Endothelial cell of umbilical vein (primary cell): ENCODE results near the gene PDGFRB. TPM values are rescaled to one million over a fixed set of nuclear protein-coding genes. Genes with fewer than 3 reads are reported as not detected.

Source experiments
- BruUV-seq: library from RNA; stranded (reverse); fragments of 400-500 nt; replicated peaks from 2 replicates; lab custom pipeline; 2021; lab: Mats Ljungman, UMichigan
- CTCF ChIA-PET: fragments of 300-600, 350-600 bp; sonication (Branson Sonifier 250); formaldehyde crosslinking; loops from one replicate; lab custom pipeline; 2021; ENCODE audit warnings: antibody characterized with exemption, inconsistent platforms; lab: Charles Lee
- POLR2A ChIA-PET: fragments of 300-600, 350-600 bp; sonication (Branson Sonifier 250); formaldehyde crosslinking; loops from one replicate; lab custom pipeline; 2021; ENCODE audit warnings: antibody characterized with exemption, inconsistent platforms; lab: Charles Lee
- DNase-seq: peaks from one replicate; pipeline ENCODE4 v3.0.0-alpha.2; 2011; ENCODE audit warnings: low read depth, low spot score
- FAIRE-seq: peaks from 2 replicates; lab custom pipeline; 2011; peaks lifted over from hg19 to GRCh38; lab: Jason Lieb, UNC
- H2AFZ ChIP-seq: 2 replicates; pipeline ENCODE4 v1.6.0; 2012; ENCODE audit warnings: low read depth, low read length, control low read depth, inconsistent platforms
- H3K27ac ChIP-seq: 2 replicates; pipeline ENCODE4 v1.5.1; 2011; ENCODE audit warnings: low read depth, mild to moderate bottlenecking, control low read depth, low read length, moderate library complexity; ENCODE audit not compliant: insufficient read depth
- H3K27me3 ChIP-seq, 2 experiments: 2 replicates each; pipeline versions ENCODE4 v1.6.0 to v1.6.1; 2011; ENCODE audit warnings: low read length in 2 of 2, mixed read lengths in 1 of 2; ENCODE audit not compliant: control insufficient read depth in 2 of 2, insufficient read depth in 2 of 2
- H3K36me3 ChIP-seq, 2 experiments: 2 replicates in 1 of 2; 3 replicates in 1 of 2; pipeline ENCODE4 v1.5.1; 2011; ENCODE audit warnings: low read length in 2 of 2, mild to moderate bottlenecking in 1 of 2, moderate library complexity in 1 of 2; ENCODE audit not compliant: control insufficient read depth in 2 of 2, insufficient read depth in 2 of 2; ENCODE audit errors: extremely low read depth in 1 of 2
- H3K4me1 ChIP-seq: 3 replicates; pipeline ENCODE4 v1.5.1; 2011; ENCODE audit warnings: mild to moderate bottlenecking, low read length; ENCODE audit not compliant: control insufficient read depth, insufficient read depth; ENCODE audit errors: extremely low read depth
- H3K4me2 ChIP-seq: 2 replicates; pipeline ENCODE4 v1.6.1; 2011; ENCODE audit warnings: low read length, control low read depth, mixed read lengths; ENCODE audit not compliant: insufficient read depth
- H3K4me3 ChIP-seq, 3 experiments: fragments of 200-600 bp in 1 of 3; sonication (generic), shearing (Covaris generic) in 1 of 3; replicated peaks in 1 of 3; 2 replicates each; pipeline ENCODE4 v1.5.1; 2011 to 2016; ENCODE audit warnings: control low read depth in 3 of 3, low read length in 3 of 3, mild to moderate bottlenecking in 2 of 3, inconsistent platforms in 1 of 3, low read depth in 1 of 3, moderate library complexity in 1 of 3; ENCODE audit not compliant: insufficient read depth in 1 of 3
- H3K79me2 ChIP-seq: 2 replicates; pipeline ENCODE4 v1.6.0; 2012; ENCODE audit warnings: low read length, inconsistent platforms; ENCODE audit not compliant: control insufficient read depth, insufficient read depth
- H3K9ac ChIP-seq: replicated peaks from 2 replicates; pipeline ENCODE3; 2011; ENCODE audit warnings: low read length, control low read depth; ENCODE audit not compliant: insufficient read depth; ENCODE audit errors: extremely low read depth
- H3K9me1 ChIP-seq: replicated peaks from 3 replicates; pipeline ENCODE4 v1.6.0; 2011; ENCODE audit warnings: mild to moderate bottlenecking, low read length; ENCODE audit not compliant: control insufficient read depth, insufficient read depth; ENCODE audit errors: extremely low read depth
- H3K9me3 ChIP-seq: replicated peaks from 2 replicates; pipeline ENCODE4 v1.5.1; 2012; ENCODE audit warnings: low read length, inconsistent platforms; ENCODE audit not compliant: control insufficient read depth, insufficient read depth
- H4K20me1 ChIP-seq: replicated peaks from 2 replicates; pipeline ENCODE3; 2011; ENCODE audit warnings: mild to moderate bottlenecking, low read length; ENCODE audit not compliant: control insufficient read depth, insufficient read depth; ENCODE audit errors: extremely low read depth
- CTCF ChIP-seq, 2 donors: IDR thresholded peaks; 1 replicate in 1 of 2; 2 replicates in 1 of 2; pipeline ENCODE4 v1.5.1; 2011; ENCODE audit warnings: low read length in 2 of 2, mild to moderate bottlenecking in 2 of 2, moderate library complexity in 2 of 2, control low read depth in 1 of 2, inconsistent platforms in 1 of 2, low read depth in 1 of 2; ENCODE audit not compliant: insufficient read depth in 1 of 2; ENCODE audit errors: extremely low read depth in 1 of 2
- EZH2 ChIP-seq: IDR thresholded peaks from 2 replicates; pipeline ENCODE4 v1.6.1; 2012; ENCODE audit warnings: borderline replicate concordance, low read depth, mild to moderate bottlenecking, moderate library complexity, low read length, inconsistent platforms; ENCODE audit not compliant: severe bottlenecking
- FOS ChIP-seq: IDR thresholded peaks from 2 replicates; pipeline ENCODE4 v1.6.1; 2011; ENCODE audit warnings: mild to moderate bottlenecking, low read length, moderate library complexity, borderline replicate concordance; ENCODE audit not compliant: insufficient read depth
- JUN ChIP-seq: IDR thresholded peaks from 2 replicates; pipeline ENCODE4 v1.6.1; 2011; ENCODE audit warnings: borderline replicate concordance, low read depth; ENCODE audit not compliant: insufficient read length, insufficient read depth
- MAX ChIP-seq: IDR thresholded peaks from 2 replicates; pipeline ENCODE4 v1.6.1; 2011; ENCODE audit not compliant: insufficient read depth, insufficient read length
- POLR2A ChIP-seq: IDR thresholded peaks from 2 replicates; pipeline ENCODE4 v1.6.1; 2012; ENCODE audit warnings: low read depth, mild to moderate bottlenecking, control low read depth, low read length
- POLR2AphosphoS5 ChIP-seq: IDR thresholded peaks from 2 replicates; pipeline ENCODE4 v1.6.1; 2012; ENCODE audit warnings: low read depth, mild to moderate bottlenecking, control low read depth, low read length, moderate library complexity; ENCODE audit not compliant: insufficient read depth
- dilution Hi-C: fragments of 300-500 bp; cut with MboI; formaldehyde crosslinking; loops from one replicate; pipeline ENCODE4 v1.15.0; 2019; ENCODE audit warnings: low sequenced_read_pairs; ENCODE audit not compliant: extremely low pct_ligation_motif_present
- intact Hi-C: fragments of 100-400 bp; cut with micrococcal nuclease; formaldehyde crosslinking; loops from one replicate; pipeline ENCODE4 v1.10.0; 2022
- polyA plus RNA-seq, 4 experiments: library from polyadenylated mRNA; depleted of rRNA in 3 of 4; stranded (reverse) in 3 of 4; unstranded in 1 of 4; fragments of >200 nt; gene quantifications; 2 replicates each; pipeline versions ENCODE4 v1.2.1 to v1.2.3, GENCODE V29; 2011 to 2012; ENCODE audit warnings: missing spikeins in 1 of 4
- total RNA-seq: library from RNA; stranded (reverse); gene quantifications from 2 replicates; pipeline ENCODE4 v1.2.3, GENCODE V29; 2021

Gene PDGFRB
- total and polyA plus RNA-seq, 2 donors (not counting 3 experiments of a cell fraction or from before 2014, with no cell fraction given): 1.4 to 1.7 TPM

GRCh38 chr5:150180241-150181026 is 24.8 kb upstream of the PDGFRB start:
- H3K4me3 ChIP-seq: no peak overlapping the region
- ChIA-PET CTCF (no interaction called here), POLR2A (no interaction called here)
- H3K4me2 ChIP-seq: no peak overlapping the region
- H3K27ac ChIP-seq: no peak overlapping the region
- intact Hi-C loops (no loop called here), dilution Hi-C loops (no loop called here)
- no peaks in the 10 kb centered on the region for H3K4me1 ChIP-seq
- no peaks in the 10 kb centered on the region for H3K9me3 ChIP-seq
- FAIRE-seq: no peak
- H3K9ac ChIP-seq: no peak overlapping the region
- peaks cover 2 to 5% of the 10 kb centered on the region in 2 experiments for H3K27me3 ChIP-seq
- no peak for TF ChIP-seq MAX
- no peak for TF ChIP-seq CTCF (IDR thresholded peaks at IDR 0.05; ENCODE audit: extremely low read depth in 1 of 2, insufficient read depth in 1 of 2, low read depth in 1 of 2, low read length in 2 of 2)
- TF ChIP-seq POLR2AphosphoS5: no peak
- TF ChIP-seq FOS: no peak
- TF ChIP-seq JUN: no peak
- TF ChIP-seq EZH2: no peak
- TF ChIP-seq POLR2A: no peak
- H4K20me1 ChIP-seq: no peaks in the 10 kb centered on the region
- no peak for DNase-seq
- H3K79me2 ChIP-seq: no peaks in the 10 kb centered on the region
- H3K9me1 ChIP-seq: no peaks in the 10 kb centered on the region
- H3K36me3 ChIP-seq: no peaks in the 10 kb centered on the region
- H2AFZ ChIP-seq: no peak overlapping the region
- no TSS peak for BruUV-seq
